A549 treated with ZK216348 at 1 μM for 4 hours (cell line): ENCODE data around the gene CD2. TPM values are rescaled to one million over a fixed set of nuclear protein-coding genes. Genes with fewer than 3 reads are reported as not detected.

ENCODE experiments used
- total RNA-seq: library from RNA; stranded (reverse); fragments of 200-300 nt; extraction: Qiagen RNA extraction; gene quantifications from 5 replicates; pipeline ENCODE4 v1.2.3, GENCODE V29; 2022; ENCODE audit warnings: low read depth

Gene CD2
- not detected in 5 replicates for total RNA-seq

GRCh38 chr1:116754198-116754977 lies at the start of gene CD2:
Gene CD2, plus strand, starts transcription at chr1:116754430. Its CDS starts 63 bp downstream, at chr1:116754493.

Other genes starting within 250 kb of the CD2 start
- gene CD58, start 183.4 kb upstream of the CD2 start, total RNA-seq = 11.7 to 24.1 TPM (median 21.9 TPM) in 5 replicates
- gene IGSF3, start 86.7 kb upstream of the CD2 start, total RNA-seq = 14.3 to 23.2 TPM (median 19.3 TPM) in 5 replicates
- 14.4 to 16.7 TPM (median 15.2 TPM) in 5 replicates for gene PTGFRN, start 155.5 kb downstream of the CD2 start, total RNA-seq
- gene CD101, start 247.3 kb downstream of the CD2 start, total RNA-seq = 0.24 to 0.58 TPM (median 0.47 TPM) in 5 replicates